K562 (cell line): ENCODE data around the gene SEPTIN1. TPM values are rescaled to one million over a fixed set of nuclear protein-coding genes. Genes with fewer than 3 reads are reported as not detected.

Source experiments
- CBX2 ChIP-seq: fragments of 200-600 bp; sonication (generic); IDR thresholded peaks from one replicate; pipeline ENCODE4 v1.6.1; 2012; ENCODE audit warnings: mild to moderate bottlenecking, low read length, inconsistent platforms; ENCODE audit not compliant: insufficient read depth, poor library complexity, severe bottlenecking
- DNMT1 ChIP-seq: fragments of 450-650 bp; IDR thresholded peaks from 2 replicates; pipeline ENCODE4 v1.6.1; 2016; ENCODE audit warnings: antibody characterized with exemption, mild to moderate bottlenecking
- FOXM1 ChIP-seq, 2 experiments: fragments of 450-650 bp in 1 of 2; sonication (generic) in 1 of 2; formaldehyde crosslinking in 1 of 2; IDR thresholded peaks; 2 replicates each; pipeline versions ENCODE4 v1.6.1 to v1.9.0; 2017 to 2022; ENCODE audit warnings: low read depth in 2 of 2, mild to moderate bottlenecking in 2 of 2, missing genetic modification reagents in 1 of 2, moderate library complexity in 1 of 2
- HMGN3 ChIP-seq: IDR thresholded peaks from 2 replicates; pipeline ENCODE4 v1.6.1; 2011; ENCODE audit warnings: borderline replicate concordance, low read depth, mild to moderate bottlenecking, mixed read lengths, low read length; ENCODE audit not compliant: insufficient read length; ENCODE audit errors: extremely low read depth
- MNT ChIP-seq, 2 experiments: fragments of 450-650 bp; conservative IDR thresholded peaks; 2 replicates each; pipeline ENCODE4 v1.6.1; 2017; ENCODE audit warnings: mild to moderate bottlenecking in 2 of 2, moderate library complexity in 2 of 2
- RBM34 ChIP-seq: fragments of 200-400 bp; formaldehyde crosslinking; IDR thresholded peaks from 2 replicates; pipeline ENCODE4 v1.6.1; 2018; ENCODE audit warnings: low read length, borderline replicate concordance; ENCODE audit not compliant: insufficient read depth
- YBX1 ChIP-seq: fragments of 450-650 bp; IDR thresholded peaks from 2 replicates; pipeline ENCODE4 v1.7.1; 2016; ENCODE audit warnings: mild to moderate bottlenecking
- polyA plus RNA-seq, 8 experiments: library from polyadenylated mRNA; depleted of rRNA in 4 of 8; stranded (reverse) in 5 of 8; unstranded in 3 of 8; fragments of >200 nt; fragmentation: Nextera tagmentation in 2 of 8; fragmentation: Illumina TruSeq in 1 of 8; extraction: Ambion mirVana in 2 of 8; extraction: Trizol in 1 of 8; gene quantifications; 2 replicates each; pipeline versions ENCODE4 v1.2.1 to v1.2.3, GENCODE V29; 2011 to 2014; ENCODE audit warnings: inconsistent platforms in 1 of 8, missing spikeins in 1 of 8
- total RNA-seq, 7 experiments: library from RNA; depleted of rRNA in 6 of 7; stranded (reverse); fragments of >200 nt in 6 of 7; fragmentation: Illumina TruSeq in 2 of 7; extraction: Trizol in 2 of 7; gene quantifications; 2 replicates each; pipeline versions ENCODE4 v1.2.1 to v1.2.3, GENCODE V29; 2011 to 2021; ENCODE audit warnings: low replicate concordance in 1 of 7
- TF ChIP-seq, protein P1 (sequence below): fragments of 250-450 bp; sonication (Bioruptor Pico); IDR thresholded peaks from 2 replicates; pipeline ENCODE4 v1.8.0; 2022; ENCODE audit warnings: moderate library complexity, mild to moderate bottlenecking, inconsistent platforms
- TF ChIP-seq, protein P2 (sequence below): sonication (generic); formaldehyde crosslinking; IDR thresholded peaks from 2 replicates; pipeline ENCODE4 v1.8.0; 2023; ENCODE audit warnings: missing genetic modification reagents, mild to moderate bottlenecking, borderline replicate concordance

Gene SEPTIN1
- total and polyA plus RNA-seq, 9 of the 15 experiments (the other 6 are each of a cell fraction or from before 2014, with no cell fraction given): 0.23 to 5.6 (median 1.7) TPM; not detected in 1

DNA sequence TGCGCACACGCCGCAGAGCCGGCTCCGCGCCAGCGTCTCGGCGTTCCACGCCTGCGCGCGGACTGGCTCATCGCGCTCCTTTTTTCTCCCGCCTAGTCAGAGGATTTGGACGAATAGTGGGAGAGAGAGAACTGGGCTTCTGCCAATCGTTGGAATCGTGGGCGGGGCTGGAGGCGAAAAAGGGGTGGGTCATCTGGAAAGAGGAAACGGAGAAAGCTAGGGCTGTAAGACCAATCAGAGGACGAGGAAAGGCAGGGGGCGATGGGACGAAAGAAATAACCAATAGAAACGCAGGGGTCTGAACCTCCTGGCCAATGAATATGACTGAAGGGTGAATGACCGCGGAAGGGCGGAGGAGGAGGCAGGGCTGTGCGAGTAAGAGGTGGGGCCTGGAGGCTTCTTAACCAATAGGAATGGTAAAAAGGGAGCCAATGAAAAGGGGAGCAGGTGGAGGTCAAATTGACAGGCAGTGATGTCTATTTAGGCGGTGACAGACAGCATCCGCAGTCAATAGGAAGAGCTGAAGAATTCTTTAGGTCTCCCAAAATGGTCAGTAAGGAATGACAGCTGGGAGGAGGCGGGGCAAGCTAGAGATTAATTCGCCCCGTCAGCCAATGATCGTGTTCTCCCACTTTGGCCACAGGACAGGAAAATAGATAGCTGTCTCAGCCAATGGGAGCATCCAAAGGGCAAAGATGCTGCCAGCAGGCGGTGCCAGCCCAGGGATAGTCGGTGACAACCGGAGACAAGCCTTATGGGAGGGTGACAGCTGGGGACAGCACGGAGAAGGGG, 11.7 kb downstream of the SEPTIN1 start, which contains the start of gene TBC1D10B (continued):
- TF ChIP-seq, protein P1, sequence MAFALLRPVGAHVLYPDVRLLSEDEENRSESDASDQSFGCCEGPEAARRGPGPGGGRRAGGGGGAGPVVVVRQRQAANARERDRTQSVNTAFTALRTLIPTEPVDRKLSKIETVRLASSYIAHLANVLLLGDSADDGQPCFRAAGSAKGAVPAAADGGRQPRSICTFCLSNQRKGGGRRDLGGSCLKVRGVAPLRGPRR (CRISPR knock-in tag): no peak
- no peak for TF ChIP-seq CBX2
- TF ChIP-seq FOXM1 (IDR thresholded peaks at IDR 0.05; ENCODE audit: low read depth): 0 out of 2 replicates have a peak, but pooled peaks have one; percentile 50
- TF ChIP-seq FOXM1 (CRISPR knock-in tag; IDR thresholded peaks at IDR 0.05; ENCODE audit: low read depth): no peak
- no peak for TF ChIP-seq YBX1
- TF ChIP-seq DNMT1: no peak
- TF ChIP-seq, protein P2, sequence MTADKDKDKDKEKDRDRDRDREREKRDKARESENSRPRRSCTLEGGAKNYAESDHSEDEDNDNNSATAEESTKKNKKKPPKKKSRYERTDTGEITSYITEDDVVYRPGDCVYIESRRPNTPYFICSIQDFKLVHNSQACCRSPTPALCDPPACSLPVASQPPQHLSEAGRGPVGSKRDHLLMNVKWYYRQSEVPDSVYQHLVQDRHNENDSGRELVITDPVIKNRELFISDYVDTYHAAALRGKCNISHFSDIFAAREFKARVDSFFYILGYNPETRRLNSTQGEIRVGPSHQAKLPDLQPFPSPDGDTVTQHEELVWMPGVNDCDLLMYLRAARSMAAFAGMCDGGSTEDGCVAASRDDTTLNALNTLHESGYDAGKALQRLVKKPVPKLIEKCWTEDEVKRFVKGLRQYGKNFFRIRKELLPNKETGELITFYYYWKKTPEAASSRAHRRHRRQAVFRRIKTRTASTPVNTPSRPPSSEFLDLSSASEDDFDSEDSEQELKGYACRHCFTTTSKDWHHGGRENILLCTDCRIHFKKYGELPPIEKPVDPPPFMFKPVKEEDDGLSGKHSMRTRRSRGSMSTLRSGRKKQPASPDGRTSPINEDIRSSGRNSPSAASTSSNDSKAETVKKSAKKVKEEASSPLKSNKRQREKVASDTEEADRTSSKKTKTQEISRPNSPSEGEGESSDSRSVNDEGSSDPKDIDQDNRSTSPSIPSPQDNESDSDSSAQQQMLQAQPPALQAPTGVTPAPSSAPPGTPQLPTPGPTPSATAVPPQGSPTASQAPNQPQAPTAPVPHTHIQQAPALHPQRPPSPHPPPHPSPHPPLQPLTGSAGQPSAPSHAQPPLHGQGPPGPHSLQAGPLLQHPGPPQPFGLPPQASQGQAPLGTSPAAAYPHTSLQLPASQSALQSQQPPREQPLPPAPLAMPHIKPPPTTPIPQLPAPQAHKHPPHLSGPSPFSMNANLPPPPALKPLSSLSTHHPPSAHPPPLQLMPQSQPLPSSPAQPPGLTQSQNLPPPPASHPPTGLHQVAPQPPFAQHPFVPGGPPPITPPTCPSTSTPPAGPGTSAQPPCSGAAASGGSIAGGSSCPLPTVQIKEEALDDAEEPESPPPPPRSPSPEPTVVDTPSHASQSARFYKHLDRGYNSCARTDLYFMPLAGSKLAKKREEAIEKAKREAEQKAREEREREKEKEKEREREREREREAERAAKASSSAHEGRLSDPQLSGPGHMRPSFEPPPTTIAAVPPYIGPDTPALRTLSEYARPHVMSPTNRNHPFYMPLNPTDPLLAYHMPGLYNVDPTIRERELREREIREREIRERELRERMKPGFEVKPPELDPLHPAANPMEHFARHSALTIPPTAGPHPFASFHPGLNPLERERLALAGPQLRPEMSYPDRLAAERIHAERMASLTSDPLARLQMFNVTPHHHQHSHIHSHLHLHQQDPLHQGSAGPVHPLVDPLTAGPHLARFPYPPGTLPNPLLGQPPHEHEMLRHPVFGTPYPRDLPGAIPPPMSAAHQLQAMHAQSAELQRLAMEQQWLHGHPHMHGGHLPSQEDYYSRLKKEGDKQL (CRISPR knock-in tag): no peak
- no peak for TF ChIP-seq RBM34
- peak; percentile 60 for TF ChIP-seq HMGN3
- TF ChIP-seq MNT (conservative IDR thresholded peaks at IDR 0.05): peak in 1 of 2 experiments; percentile 57; a peak in 3 of 4 replicates
